ENCODE measurements around the gene FNBP1L.

The FNBP1L gene

DNA sequence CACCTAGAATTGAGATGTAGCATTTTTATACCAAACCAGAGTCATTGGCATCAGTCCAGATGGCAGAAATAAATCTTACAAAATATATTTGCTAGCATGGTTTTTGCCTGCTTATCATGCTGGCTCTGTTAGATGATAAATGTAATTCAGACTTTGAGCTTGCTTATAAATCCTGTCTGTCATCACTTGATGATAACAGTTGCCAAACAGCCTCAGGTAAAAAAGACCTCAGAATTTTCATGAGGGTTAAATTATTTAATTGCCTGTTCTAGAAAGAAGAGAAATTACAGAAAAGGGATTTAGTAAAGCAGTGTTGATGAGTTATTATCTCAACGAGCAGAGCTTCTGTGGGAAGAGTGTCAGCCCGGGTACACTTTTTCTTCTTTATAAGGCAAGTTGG, 83.3 kb downstream of the FNBP1L start:
- Histone ChIP-seq H2BK12ac (ENCODE audit: low read length) (no peak overlapping the region), H3K4ac (ENCODE audit: low read length) (no peak overlapping the region), H3K9me3 (replicated peaks in 1 of 2; ENCODE audit: control insufficient read depth in 2 of 2, insufficient read depth in 1 of 2, low read depth in 1 of 2, low read length in 2 of 2) (peaks cover 0 to 7% of the 10 kb centered on the region in 2 donors), H3K27me3 (ENCODE audit: control insufficient read depth in 3 of 3, insufficient read depth in 3 of 3, low read depth in 1 of 3, low read length in 3 of 3) (no peaks in the 10 kb centered on the region), H2BK120ac (ENCODE audit: low read depth, low read length) (no peak overlapping the region), H3K79me1 (ENCODE audit: low read depth, low read length) (no peaks in the 10 kb centered on the region), H2BK15ac (ENCODE audit: low read length) (no peak overlapping the region), H3K27ac (replicated peaks; ENCODE audit: low read length) (no peak overlapping the region), H3K14ac (ENCODE audit: low read length) (no peak overlapping the region), H3K4me1 (ENCODE audit: control insufficient read depth in 2 of 2, insufficient read depth in 1 of 2, low read depth in 1 of 2, low read length in 2 of 2) (no peaks in the 10 kb centered on the region), H2BK5ac (ENCODE audit: low read length) (no peak overlapping the region), H4K91ac (ENCODE audit: low read depth, low read length, poor library complexity) (no peak overlapping the region), H2AK5ac (ENCODE audit: low read depth, low read length) (no peak overlapping the region), H3K18ac (ENCODE audit: low read length) (no peak overlapping the region), H3K23ac (ENCODE audit: low read depth, low read length, poor library complexity) (no peak overlapping the region), H2AFZ (ENCODE audit: low read length) (no peak overlapping the region), H3K4me2 (ENCODE audit: insufficient read depth, low read length, poor library complexity, severe bottlenecking) (no peak overlapping the region), H3K36me3 (replicated peaks in 1 of 2; ENCODE audit: control insufficient read depth in 2 of 2, insufficient read depth in 2 of 2, low read length in 2 of 2) (peaks cover 12 to 97% of the 10 kb centered on the region in 2 donors), H3K9ac (ENCODE audit: low read depth, low read length, poor library complexity) (no peak overlapping the region), H4K8ac (ENCODE audit: low read depth, low read length) (no peak overlapping the region), H3K4me3 (ENCODE audit: low read length in 2 of 2) (no peak overlapping the region)
- no peak for DNase-seq (ENCODE audit: low spot score)
- no CpG with 5 or more reads among the region's 2 CpGs for WGBS, 2 donors (ENCODE audit: extremely low coverage in 2 of 2, insufficient read length in 2 of 2, insufficient replicate concordance in 1 of 2)

DNA sequence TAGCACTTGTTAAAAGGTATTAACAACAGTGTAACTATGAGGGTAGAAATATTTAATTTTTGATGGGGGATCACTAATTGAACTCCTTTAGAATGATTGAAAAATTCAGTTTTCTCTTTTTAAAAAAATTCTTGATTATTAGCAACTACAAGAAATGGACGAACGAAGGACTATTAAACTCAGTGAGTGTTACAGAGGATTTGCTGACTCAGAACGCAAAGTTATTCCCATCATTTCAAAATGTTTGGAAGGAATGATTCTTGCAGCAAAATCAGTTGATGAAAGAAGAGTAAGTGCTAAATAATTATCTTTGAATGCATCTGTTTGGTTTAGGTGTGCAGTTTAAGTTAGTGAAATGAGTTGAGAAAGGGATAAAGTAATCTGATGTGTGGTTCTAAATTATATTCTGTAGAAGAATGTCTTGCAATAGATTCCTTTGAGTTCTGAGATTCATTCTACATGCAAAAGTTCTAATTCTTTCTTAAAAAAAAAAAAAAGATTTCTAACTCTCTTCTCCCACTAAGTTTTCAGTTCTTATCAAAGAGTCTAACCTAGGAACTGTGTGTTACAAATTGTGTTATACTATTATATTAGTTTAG, 85.0 kb downstream of the FNBP1L start:
- Histone ChIP-seq H3K18ac (ENCODE audit: low read length) (no peak overlapping the region), H3K9ac (ENCODE audit: low read depth, low read length, poor library complexity) (no peak overlapping the region), H2BK12ac (ENCODE audit: low read length) (no peak overlapping the region), H3K79me1 (ENCODE audit: low read depth, low read length) (no peaks in the 10 kb centered on the region), H3K9me3 (replicated peaks in 1 of 2; ENCODE audit: control insufficient read depth in 2 of 2, insufficient read depth in 1 of 2, low read depth in 1 of 2, low read length in 2 of 2) (peaks cover 0 to 7% of the 10 kb centered on the region in 2 donors), H3K4me2 (ENCODE audit: insufficient read depth, low read length, poor library complexity, severe bottlenecking) (no peak overlapping the region), H3K4me3 (ENCODE audit: low read length in 2 of 2) (no peak overlapping the region), H3K4me1 (ENCODE audit: control insufficient read depth in 2 of 2, insufficient read depth in 1 of 2, low read depth in 1 of 2, low read length in 2 of 2) (no peaks in the 10 kb centered on the region), H3K36me3 (replicated peaks in 1 of 2; ENCODE audit: control insufficient read depth in 2 of 2, insufficient read depth in 2 of 2, low read length in 2 of 2) (peaks cover 12 to 96% of the 10 kb centered on the region in 2 donors), H3K4ac (ENCODE audit: low read length) (no peak overlapping the region), H2BK5ac (ENCODE audit: low read length) (no peak overlapping the region), H3K27ac (replicated peaks; ENCODE audit: low read length) (no peak overlapping the region), H4K91ac (ENCODE audit: low read depth, low read length, poor library complexity) (no peak overlapping the region), H2BK120ac (ENCODE audit: low read depth, low read length) (no peak overlapping the region), H4K8ac (ENCODE audit: low read depth, low read length) (no peak overlapping the region), H2AFZ (ENCODE audit: low read length) (no peak overlapping the region), H3K14ac (ENCODE audit: low read length) (no peak overlapping the region), H2BK15ac (ENCODE audit: low read length) (no peak overlapping the region), H2AK5ac (ENCODE audit: low read depth, low read length) (no peak overlapping the region), H3K27me3 (ENCODE audit: control insufficient read depth in 3 of 3, insufficient read depth in 3 of 3, low read depth in 1 of 3, low read length in 3 of 3) (no peaks in the 10 kb centered on the region), H3K23ac (ENCODE audit: low read depth, low read length, poor library complexity) (no peak overlapping the region)
- WGBS, 2 donors (ENCODE audit: extremely low coverage in 2 of 2, insufficient read length in 2 of 2, insufficient replicate concordance in 1 of 2) = no CpG with 5 or more reads among the region's 3 CpGs
- DNase-seq (ENCODE audit: low spot score) = no peak

DNA sequence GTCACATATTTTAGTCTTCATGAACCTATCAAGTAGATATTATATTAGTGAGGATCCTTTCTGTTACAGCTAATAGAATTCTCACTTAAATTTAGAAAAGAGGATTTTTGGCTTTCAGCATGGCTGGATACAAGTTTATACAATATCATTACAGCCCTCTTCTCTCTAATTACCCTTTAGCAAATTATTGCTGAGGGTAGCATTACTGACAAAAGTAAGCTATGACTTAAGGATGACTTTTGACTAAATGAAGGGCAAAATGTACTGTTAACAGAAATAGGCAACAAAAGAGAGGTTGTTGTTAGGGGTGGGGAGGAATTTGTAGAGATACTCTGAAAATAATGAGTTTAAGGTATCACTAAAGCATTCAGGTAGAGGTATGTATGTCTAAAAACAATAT, 85.8 kb downstream of the FNBP1L start:
- no peak for DNase-seq (ENCODE audit: low spot score)
- Histone ChIP-seq H3K4me1 (ENCODE audit: control insufficient read depth in 2 of 2, insufficient read depth in 1 of 2, low read depth in 1 of 2, low read length in 2 of 2) (no peaks in the 10 kb centered on the region), H3K4me2 (ENCODE audit: insufficient read depth, low read length, poor library complexity, severe bottlenecking) (no peak overlapping the region), H4K8ac (ENCODE audit: low read depth, low read length) (no peak overlapping the region), H2BK120ac (ENCODE audit: low read depth, low read length) (no peak overlapping the region), H3K9ac (ENCODE audit: low read depth, low read length, poor library complexity) (no peak overlapping the region), H3K9me3 (replicated peaks in 1 of 2; ENCODE audit: control insufficient read depth in 2 of 2, insufficient read depth in 1 of 2, low read depth in 1 of 2, low read length in 2 of 2) (peaks cover 0 to 7% of the 10 kb centered on the region in 2 donors), H3K4me3 (ENCODE audit: low read length in 2 of 2) (no peak overlapping the region), H2BK12ac (ENCODE audit: low read length) (no peak overlapping the region), H3K14ac (ENCODE audit: low read length) (no peak overlapping the region), H2AFZ (ENCODE audit: low read length) (no peak overlapping the region), H2BK15ac (ENCODE audit: low read length) (no peak overlapping the region), H2BK5ac (ENCODE audit: low read length) (no peak overlapping the region), H2AK5ac (ENCODE audit: low read depth, low read length) (no peak overlapping the region), H3K23ac (ENCODE audit: low read depth, low read length, poor library complexity) (no peak overlapping the region), H3K27me3 (ENCODE audit: control insufficient read depth in 3 of 3, insufficient read depth in 3 of 3, low read depth in 1 of 3, low read length in 3 of 3) (no peaks in the 10 kb centered on the region), H4K91ac (ENCODE audit: low read depth, low read length, poor library complexity) (no peak overlapping the region), H3K27ac (replicated peaks; ENCODE audit: low read length) (no peak overlapping the region), H3K36me3 (replicated peaks in 1 of 2; ENCODE audit: control insufficient read depth in 2 of 2, insufficient read depth in 2 of 2, low read length in 2 of 2) (peaks cover 10 to 98% of the 10 kb centered on the region in 2 donors), H3K4ac (ENCODE audit: low read length) (no peak overlapping the region), H3K18ac (ENCODE audit: low read length) (no peak overlapping the region), H3K79me1 (ENCODE audit: low read depth, low read length) (no peaks in the 10 kb centered on the region)

DNA sequence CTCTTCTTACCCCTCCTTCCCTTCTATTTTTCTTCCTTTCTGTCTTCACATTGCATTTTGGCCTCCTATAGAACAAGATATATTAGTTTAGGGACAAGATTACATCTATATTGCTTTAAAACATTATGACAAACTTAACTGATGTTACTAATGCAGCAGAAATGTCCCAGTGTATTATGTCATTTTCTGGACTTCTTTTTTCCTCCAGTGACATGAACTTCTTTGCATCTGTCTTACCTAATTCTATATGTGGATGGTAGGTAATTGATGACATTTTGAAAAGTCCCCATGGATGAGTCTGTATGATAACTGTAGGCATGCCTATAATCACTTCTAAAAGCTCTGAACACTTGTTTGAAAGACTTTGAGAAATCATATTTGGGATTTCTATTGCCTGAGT, 89.5 kb downstream of the FNBP1L start:
- Histone ChIP-seq H2BK15ac (ENCODE audit: low read length) (no peak overlapping the region), H3K4me1 (ENCODE audit: control insufficient read depth in 2 of 2, insufficient read depth in 1 of 2, low read depth in 1 of 2, low read length in 2 of 2) (no peaks in the 10 kb centered on the region), H4K91ac (ENCODE audit: low read depth, low read length, poor library complexity) (no peak overlapping the region), H3K27me3 (ENCODE audit: control insufficient read depth in 3 of 3, insufficient read depth in 3 of 3, low read depth in 1 of 3, low read length in 3 of 3) (no peaks in the 10 kb centered on the region), H3K4me2 (ENCODE audit: insufficient read depth, low read length, poor library complexity, severe bottlenecking) (no peak overlapping the region), H3K4ac (ENCODE audit: low read length) (no peak overlapping the region), H2AFZ (ENCODE audit: low read length) (no peak overlapping the region), H2BK120ac (ENCODE audit: low read depth, low read length) (no peak overlapping the region), H2AK5ac (ENCODE audit: low read depth, low read length) (no peak overlapping the region), H3K9ac (ENCODE audit: low read depth, low read length, poor library complexity) (no peak overlapping the region), H3K27ac (replicated peaks; ENCODE audit: low read length) (no peak overlapping the region), H3K4me3 (ENCODE audit: low read length in 2 of 2) (no peak overlapping the region), H3K18ac (ENCODE audit: low read length) (no peak overlapping the region), H4K8ac (ENCODE audit: low read depth, low read length) (no peak overlapping the region), H3K14ac (ENCODE audit: low read length) (no peak overlapping the region), H2BK5ac (ENCODE audit: low read length) (no peak overlapping the region), H3K23ac (ENCODE audit: low read depth, low read length, poor library complexity) (no peak overlapping the region), H3K36me3 (replicated peaks in 1 of 2; ENCODE audit: control insufficient read depth in 2 of 2, insufficient read depth in 2 of 2, low read length in 2 of 2) (peaks cover 3 to 97% of the 10 kb centered on the region in 2 donors), H3K79me1 (ENCODE audit: low read depth, low read length) (no peaks in the 10 kb centered on the region), H2BK12ac (ENCODE audit: low read length) (no peak overlapping the region), H3K9me3 (replicated peaks in 1 of 2; ENCODE audit: control insufficient read depth in 2 of 2, insufficient read depth in 1 of 2, low read depth in 1 of 2, low read length in 2 of 2) (no peaks in the 10 kb centered on the region)
- no peak for DNase-seq (ENCODE audit: low spot score)
